Psoas muscle (tissue), 8 donors: ENCODE data around the gene TRMT44. TPM values are rescaled to one million over a fixed set of nuclear protein-coding genes. Genes with fewer than 3 reads are reported as not detected.

Experiments
- ATAC-seq, 4 donors: fragments of 200-7000 bp; cut with Tn5 transposase; one replicate each; pipeline ENCODE4 v1.9.1; 2020; ENCODE audit warnings: moderate library complexity in 3 of 4, mild to moderate bottlenecking in 2 of 4
- DNase-seq, 2 donors: peaks; one replicate each; pipeline ENCODE4 v3.0.0-alpha.2; 2020
- H3K27ac ChIP-seq: fragments of 200-600 bp; one replicate; pipeline ENCODE4 v1.8.0; 2022
- H3K27me3 ChIP-seq, 3 donors: fragments of 200-600 bp in 1 of 3; one replicate each; pipeline versions ENCODE4 v1.6.1 to v1.8.0; 2013 to 2022; ENCODE audit warnings: low read length in 2 of 3, mild to moderate bottlenecking in 2 of 3, moderate library complexity in 1 of 3; ENCODE audit not compliant: insufficient read depth in 3 of 3
- H3K36me3 ChIP-seq, 2 donors: fragments of 200-600 bp in 1 of 2; one replicate each; pipeline versions ENCODE4 v1.6.1 to v1.8.0; 2013 to 2022; ENCODE audit warnings: low read depth in 1 of 2, mild to moderate bottlenecking in 1 of 2, moderate library complexity in 1 of 2; ENCODE audit not compliant: insufficient read depth in 1 of 2
- H3K4me1 ChIP-seq: fragments of 200-600 bp; one replicate; pipeline ENCODE4 v1.8.0; 2022
- H3K4me3 ChIP-seq: fragments of 200-600 bp; one replicate; pipeline ENCODE4 v1.8.0; 2022; ENCODE audit warnings: mild to moderate bottlenecking
- H3K9me3 ChIP-seq: fragments of 200-600 bp; one replicate; pipeline ENCODE4 v1.8.0; 2022
- CTCF ChIP-seq: fragments of 200-600 bp; IDR thresholded peaks from one replicate; pipeline ENCODE4 v1.8.0; 2022; ENCODE audit warnings: antibody characterized with exemption
- WGBS, 3 donors: extraction: QIAGEN DNeasy Blood & Tissue Kit; methylation state at CpG; one replicate each; pipeline versions ENCODE4 v1.1.6 to v1.1.7; 2013; 5-methylcytosine and 5-hydroxymethylcytosine counted together
- intact Hi-C, 2 donors: fragments of 100-400 bp; cut with DNase I; formaldehyde crosslinking; loops; one replicate each; pipeline versions ENCODE4 v1.11.0 to v1.14.2; 2022
- polyA plus RNA-seq, 3 donors: library from polyadenylated mRNA; stranded (reverse); fragments of 200-250 nt; gene quantifications; one replicate each; pipeline ENCODE4 v1.2.3, GENCODE V29; 2013
- total RNA-seq, 4 donors: library from RNA; stranded (reverse); fragmentation: NEBNext Ultra II Directional in 2 of 4; extraction: Animal tissue kit (Norgen Biotek cat#: 25700) in 2 of 4; gene quantifications; one replicate each; pipeline versions ENCODE4 v1.2.1 to v1.2.4, GENCODE V29; 2021 to 2023
- donor health status: healthy with polysubstance abuse.
- donor health status: DM: no; HTN: no; CAD: no; lungs with moderate emphysema.
- donor health status: Bipolar disorder and iron deficiency.
- donor health status: healthy.
- donor health status: DM: yes; HTN: yes; CAD: no.
- donor health status: DM: no; HTN: no; CAD: no.
- donor health status: DM: no; HTN: no; CAD: no.
- donor health status: DM: yes; HTN: yes; CAD: no.

Gene TRMT44
- total and polyA plus RNA-seq, 7 donors, result 3.4 to 9.1 (median 5.4) TPM

DNA sequence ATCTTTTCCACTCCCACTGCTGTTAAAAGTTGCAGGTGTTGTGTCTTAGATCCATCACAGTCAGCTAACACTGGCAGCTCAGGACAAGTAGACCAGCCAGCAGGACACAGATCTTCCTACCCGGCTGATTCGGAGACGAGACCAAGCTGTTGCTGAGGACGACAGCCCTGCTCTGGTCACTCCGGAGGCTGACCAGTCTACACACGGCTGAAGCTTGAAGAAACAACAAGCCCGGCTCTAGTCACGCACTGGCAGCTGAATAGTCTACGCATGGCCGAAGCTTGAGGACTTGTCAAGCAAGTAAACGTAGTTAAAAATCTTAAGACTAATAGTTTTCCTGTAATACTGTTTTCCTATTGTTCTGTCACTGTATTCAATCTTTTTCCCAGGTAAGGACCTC is 1.8 kb upstream of the TRMT44 start:
- WGBS, 3 donors, result 83 to 89% (median 87%) methylated on average over 11 of the region's 11 CpGs
- no peak overlapping the region for H3K4me3 ChIP-seq
- peaks cover 30% of the 10 kb centered on the region for H3K4me1 ChIP-seq
- intact Hi-C loops, result no loop called here
- TF ChIP-seq CTCF, result no peak
- H3K27ac ChIP-seq, result no peak overlapping the region
- no peaks in the 10 kb centered on the region for H3K9me3 ChIP-seq
- DNase-seq (no peak), ATAC-seq (no peak)
- no peaks in the 10 kb centered on the region for H3K36me3 ChIP-seq
- no peaks in the 10 kb centered on the region for H3K27me3 ChIP-seq

DNA sequence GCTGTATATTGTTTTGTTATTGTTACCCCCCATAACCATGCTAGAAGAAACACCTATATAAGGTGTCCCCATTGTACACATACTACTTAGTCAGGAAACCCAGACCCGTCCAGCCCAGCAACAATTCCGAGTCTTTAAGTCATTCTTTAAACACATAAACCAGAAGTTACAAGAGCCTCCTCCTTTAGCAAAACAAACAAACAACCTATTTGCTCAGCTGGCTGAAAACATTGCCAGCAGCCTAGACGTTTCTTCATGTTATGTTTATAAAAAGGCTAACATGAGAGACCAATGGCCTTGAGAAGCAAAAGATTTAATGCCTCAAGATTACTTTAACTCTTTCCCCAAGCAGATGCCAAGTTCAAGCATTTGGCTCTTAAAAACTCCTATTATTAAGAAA is 1.4 kb upstream of the TRMT44 start:
- Histone ChIP-seq H3K36me3 (no peaks in the 10 kb centered on the region), H3K4me3 (no peak overlapping the region), H3K9me3 (no peaks in the 10 kb centered on the region), H3K4me1 (peaks cover 31% of the 10 kb centered on the region), H3K27ac (no peak overlapping the region), H3K27me3 (no peaks in the 10 kb centered on the region)
- DNase-seq, result no peak
- WGBS, 3 donors, result 62 to 65% (median 62%) methylated on average over 3 of the region's 3 CpGs
- TF ChIP-seq CTCF, result no peak
- ATAC-seq, result no peak
- intact Hi-C loops, result no loop called here

GRCh38 chr4:8439914-8440491 is 574 bp upstream of the TRMT44 start:
- H3K36me3 ChIP-seq, result no peaks in the 10 kb centered on the region
- ATAC-seq (peak; percentile 75 to 85 (median 79)), DNase-seq (no peak)
- H3K27ac ChIP-seq, result peak overlapping the region; percentile 94
- WGBS, 3 donors, result 19 to 35% (median 34%) methylated on average over 12 of the region's 12 CpGs
- H3K27me3 ChIP-seq, result no peaks in the 10 kb centered on the region
- H3K9me3 ChIP-seq, result no peaks in the 10 kb centered on the region
- H3K4me3 ChIP-seq, result peak overlapping the region; percentile 87
- TF ChIP-seq CTCF, result no peak
- intact Hi-C loops, result no loop called here
- H3K4me1 ChIP-seq, result peaks cover 31% of the 10 kb centered on the region

- Histone ChIP-seq H3K4me1 (peaks cover 31% of the 10 kb centered on the region), H3K4me3 (peak overlapping the region; percentile 87), H3K27ac (peak overlapping the region; percentile 94), H3K27me3 (no peaks in the 10 kb centered on the region), H3K36me3 (peaks cover 0 to 7% of the 10 kb centered on the region in 2 donors), H3K9me3 (no peaks in the 10 kb centered on the region)
- ATAC-seq (no peak), DNase-seq (no peak)
- 38 to 46% (median 39%) methylated on average over 17 of the region's 17 CpGs for WGBS, 3 donors
- intact Hi-C loops, result no loop called here
- TF ChIP-seq CTCF, result no peak
These were observed 1.0 kb downstream of the TRMT44 start for GRCh38 chr4:8441499-8442091.
